Femur (tissue), 1 donor: ENCODE results near the gene MGAT3.

Source experiments
- DNase-seq: peaks from one replicate; pipeline ENCODE4 v3.0.0-alpha.2; 2017

Gene MGAT3

DNA sequence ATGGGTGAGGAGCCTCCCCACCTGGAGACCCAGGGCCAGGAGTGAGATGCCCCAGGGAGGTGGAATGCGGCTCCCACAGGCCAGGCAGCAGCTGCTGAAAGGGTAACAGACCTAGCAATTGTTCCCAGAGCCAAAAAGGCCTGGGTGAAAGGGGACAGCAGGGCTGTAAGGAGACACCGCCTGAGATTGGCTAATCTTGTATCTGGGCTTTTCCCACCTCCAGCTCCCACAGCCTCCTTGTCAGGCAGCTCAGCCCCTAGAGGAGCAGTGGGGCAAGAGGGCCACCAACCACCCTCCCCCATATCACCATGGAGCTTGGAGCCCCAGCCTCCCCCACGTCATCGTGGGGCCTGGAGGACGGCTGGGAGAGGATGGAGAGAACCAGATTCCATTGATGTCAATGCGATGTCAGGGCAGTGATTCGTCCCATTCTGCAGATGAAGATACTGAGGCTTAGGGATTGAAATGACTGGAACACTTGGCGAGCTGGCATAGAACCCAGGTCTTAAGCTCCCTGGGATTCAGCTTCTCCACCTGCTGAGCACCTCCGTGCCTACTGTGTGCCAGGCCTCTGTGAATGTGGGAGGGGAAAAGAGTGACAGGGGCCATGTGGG lies 2.9 kb upstream of the MGAT3 start:
- DNase-seq = no peak

- DNase-seq = no peak
Observed at GRCh38 chr22:39454385-39454871, 2.4 kb upstream of the MGAT3 start.

DNA sequence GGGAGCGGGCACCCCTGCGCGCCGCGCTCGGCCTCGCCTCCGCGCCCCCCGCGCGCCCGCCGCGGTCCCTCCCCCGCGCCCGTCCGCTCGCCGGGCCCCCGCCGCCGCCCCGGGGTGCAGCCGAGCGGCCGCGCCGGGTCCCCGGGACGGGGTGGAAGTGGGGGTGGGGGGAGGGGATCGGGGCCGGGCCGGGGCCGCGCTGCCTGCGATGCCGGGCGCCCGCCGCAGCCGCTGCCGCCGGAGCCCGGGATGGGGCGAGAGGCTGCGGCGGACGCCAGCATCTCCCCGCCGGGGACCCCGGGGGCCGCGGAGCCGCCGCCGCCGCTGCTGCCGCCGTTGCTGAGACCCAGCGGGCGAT lies 365 bp downstream of the MGAT3 start:
- DNase-seq = no peak

DNA sequence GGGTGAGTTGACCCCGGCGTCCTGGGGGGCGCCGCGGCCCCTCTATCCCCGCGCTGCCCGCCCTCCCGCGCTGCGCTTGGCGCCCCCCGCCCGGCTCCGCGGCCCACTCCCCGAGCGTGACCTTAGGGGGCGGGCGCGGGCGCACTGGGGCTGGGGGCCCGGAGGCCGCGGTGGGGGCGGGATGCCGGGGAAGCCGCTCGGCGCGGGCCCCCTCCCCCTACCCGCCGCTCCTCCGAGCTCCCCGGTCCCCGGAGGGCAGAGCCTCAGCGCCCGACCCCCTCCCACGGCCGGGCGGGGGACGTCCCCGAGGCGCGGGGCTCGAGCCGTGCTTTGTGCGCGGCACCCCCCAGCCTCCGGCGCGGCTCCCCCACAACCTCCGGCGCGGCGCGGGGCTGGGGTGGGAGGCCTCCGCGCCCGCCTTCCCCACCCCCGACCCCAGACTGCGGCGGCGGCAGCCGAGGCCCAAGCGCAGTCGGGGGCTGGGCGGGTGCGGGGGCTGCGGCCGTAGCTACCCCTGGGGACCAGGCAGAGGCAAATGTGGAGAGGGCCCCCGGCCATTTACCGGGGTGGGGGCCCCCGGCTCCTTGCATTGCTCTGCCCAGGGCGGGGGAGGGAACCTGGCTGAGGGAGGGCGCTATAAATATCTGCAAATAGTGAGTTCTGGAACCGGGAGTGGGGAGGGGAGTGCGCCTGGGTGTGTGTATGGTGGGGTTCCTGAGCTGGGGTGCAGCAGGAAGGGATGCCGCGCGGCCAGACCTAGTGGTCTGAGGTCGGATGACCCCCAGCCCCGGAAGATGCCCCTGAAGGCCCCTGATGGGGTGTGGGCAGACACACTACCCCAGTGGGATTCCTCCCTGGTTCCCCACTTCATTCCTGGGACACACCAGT lies 988 bp downstream of the MGAT3 start:
- no peak for DNase-seq

- no peak for DNase-seq
Observed at GRCh38 chr22:39458444-39459083, 1.8 kb downstream of the MGAT3 start.

GRCh38 chr22:39459681-39460080 lies 2.9 kb downstream of the MGAT3 start:
- DNase-seq = no peak

DNA sequence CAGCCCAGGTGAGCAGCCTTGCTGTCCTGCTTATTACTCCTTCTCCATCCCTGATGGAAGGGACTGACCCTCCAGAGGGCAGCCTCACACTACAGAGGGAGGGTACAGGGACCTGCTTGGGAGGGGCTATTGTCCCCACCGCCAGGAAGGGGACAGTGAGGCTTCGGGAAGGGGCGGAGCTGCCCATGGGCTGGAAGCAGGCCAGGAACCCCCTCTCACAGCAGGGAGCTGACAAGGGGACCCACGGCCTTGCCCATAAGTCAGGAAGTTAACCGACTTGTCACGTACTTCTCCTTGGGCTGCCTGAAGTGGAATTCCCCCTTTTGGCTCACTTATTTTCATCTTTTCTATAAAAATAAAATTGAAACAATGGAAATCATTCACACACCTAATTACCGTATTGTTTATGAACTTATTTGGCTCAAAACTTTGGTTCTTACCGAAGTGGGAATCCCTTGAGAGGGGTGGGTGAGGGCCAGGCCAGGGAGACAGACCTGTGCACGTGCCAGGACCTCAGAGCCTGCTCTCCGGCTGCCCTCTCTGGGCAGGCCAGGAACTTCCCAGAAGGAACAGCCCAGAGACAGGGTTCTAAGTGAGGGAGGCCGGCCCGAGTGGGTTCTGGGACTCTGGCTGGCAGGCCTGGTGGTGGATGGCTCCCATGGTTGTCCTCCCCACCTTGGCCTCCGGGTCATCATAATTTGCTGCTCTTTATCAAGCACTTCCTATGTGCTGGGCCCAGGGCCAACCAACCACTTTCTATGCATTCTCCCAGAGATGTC lies 5.8 kb downstream of the MGAT3 start:
- DNase-seq = no peak

DNA sequence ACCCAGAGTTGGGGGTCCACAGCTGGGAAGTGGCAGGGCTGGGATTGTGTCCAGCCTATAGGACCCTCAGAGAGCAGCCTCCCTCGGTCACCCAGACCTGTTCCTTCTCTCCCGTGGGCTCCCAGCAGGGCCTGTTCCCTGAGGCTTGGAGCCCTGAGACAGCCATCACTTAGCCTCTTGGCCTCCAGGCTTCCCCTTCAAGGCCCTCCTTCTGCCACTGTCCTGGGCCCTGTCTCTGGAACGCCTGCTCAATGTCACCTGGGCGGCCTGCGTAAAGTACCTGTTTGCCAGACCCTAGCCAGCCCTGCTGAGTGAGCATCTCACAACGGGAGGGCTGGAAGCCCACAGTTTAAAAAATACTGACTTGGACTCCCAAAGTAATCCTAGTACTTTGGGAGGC lies 6.5 kb downstream of the MGAT3 start:
- no peak for DNase-seq

GRCh38 chr22:39463931-39464390 lies 7.1 kb downstream of the MGAT3 start:
- no peak for DNase-seq

DNA sequence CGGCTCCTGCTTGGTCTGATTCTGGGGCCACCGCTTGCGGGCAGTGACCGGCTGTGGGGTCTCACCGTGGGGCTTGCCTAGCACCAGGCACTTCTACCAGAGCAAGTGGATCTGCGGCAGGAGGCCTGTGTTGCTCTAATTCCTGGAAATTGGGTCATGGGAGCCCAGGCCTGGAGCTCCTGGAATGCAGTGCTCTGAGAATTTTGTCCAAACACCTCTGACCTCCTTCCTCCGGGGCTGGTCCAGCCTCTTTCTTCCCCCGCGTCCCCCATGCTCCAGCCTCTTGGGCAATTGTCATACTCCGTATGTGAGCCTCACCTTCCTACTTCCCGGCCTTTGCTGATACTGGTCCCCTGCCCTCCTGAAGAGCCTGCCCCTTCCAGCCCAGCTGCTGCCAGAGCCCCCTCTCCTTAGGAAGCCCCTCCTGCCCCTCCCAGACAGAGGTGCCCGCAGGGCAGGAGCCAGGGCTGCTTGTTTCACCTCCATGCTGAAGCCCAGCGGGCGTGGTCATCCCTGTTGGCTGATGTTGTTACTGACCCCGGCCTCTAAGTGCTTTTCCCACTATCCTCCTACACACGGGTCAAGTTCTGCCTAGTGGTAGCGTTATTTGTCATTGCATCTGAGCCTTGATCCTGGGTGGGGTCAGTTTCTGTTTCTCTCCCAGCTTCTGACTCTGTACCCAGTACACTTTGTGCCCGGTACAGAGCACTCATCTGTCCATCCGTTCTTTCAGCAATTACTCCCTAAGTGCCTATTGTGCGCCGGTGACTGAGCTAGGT lies 9.6 kb downstream of the MGAT3 start:
- no peak for DNase-seq

- no peak for DNase-seq
Observed at GRCh38 chr22:39467390-39467895, 10.6 kb downstream of the MGAT3 start.

GRCh38 chr22:39468487-39469325 lies 11.9 kb downstream of the MGAT3 start:
- DNase-seq = no peak

DNA sequence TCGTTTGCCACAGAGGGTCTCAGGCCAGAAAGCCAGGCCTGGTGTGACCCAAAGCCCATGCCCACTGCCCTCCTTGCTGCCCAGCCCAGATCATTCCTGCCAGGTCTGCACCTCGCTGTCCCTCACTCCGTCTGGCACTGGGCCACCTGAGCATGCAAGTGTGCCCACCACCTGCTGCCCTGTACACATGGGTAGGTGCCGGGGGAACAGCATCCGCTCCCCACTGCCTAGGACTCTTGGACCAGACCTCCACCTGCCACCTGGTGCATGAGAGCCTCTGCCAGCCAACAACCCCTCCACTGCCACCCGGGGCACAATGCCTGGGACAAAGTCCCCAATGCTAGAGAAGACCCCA lies 12.5 kb downstream of the MGAT3 start:
- no peak for DNase-seq

DNA sequence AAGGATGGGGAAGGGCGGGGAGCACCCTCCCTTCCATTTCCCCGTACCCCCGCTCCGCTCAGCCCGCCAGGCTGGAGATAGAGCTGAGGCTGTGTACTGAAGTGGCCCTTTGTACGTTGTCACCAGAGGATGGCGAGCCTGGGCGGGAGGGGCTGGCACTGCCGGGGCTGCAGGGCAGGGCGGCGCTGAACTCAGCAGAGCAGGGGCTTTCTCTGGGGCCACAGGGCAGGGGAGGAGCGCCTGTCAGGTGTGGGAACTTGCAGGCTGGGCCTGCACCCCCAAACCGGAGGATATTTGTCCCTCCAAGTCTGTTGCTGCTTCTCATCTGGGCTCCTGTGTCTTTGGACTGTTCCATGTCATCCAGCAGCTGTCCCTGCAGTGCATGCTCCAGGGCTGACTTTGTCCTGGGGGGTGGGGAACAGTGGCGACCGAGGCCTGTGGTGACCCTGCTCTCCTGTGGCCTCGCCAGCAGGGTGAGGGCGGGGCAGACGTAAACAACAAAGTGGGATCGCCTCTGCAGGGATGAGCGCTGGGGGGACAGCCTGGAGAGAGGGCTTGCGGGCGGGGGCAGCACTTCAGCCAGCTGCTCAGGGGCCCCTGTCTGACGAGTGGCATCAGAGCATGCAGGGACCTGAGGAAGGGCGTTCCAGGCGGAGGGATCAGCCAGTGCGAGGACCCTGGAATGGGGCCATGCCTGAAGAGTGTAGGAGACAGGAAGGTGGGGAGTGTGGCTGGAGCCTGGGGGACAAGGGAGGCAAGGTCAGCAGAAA lies 13.1 kb downstream of the MGAT3 start:
- no peak for DNase-seq

GRCh38 chr22:39470451-39471291 lies 13.9 kb downstream of the MGAT3 start:
- no peak for DNase-seq

- no peak for DNase-seq
Observed at GRCh38 chr22:39471381-39472141, 14.7 kb downstream of the MGAT3 start.

DNA sequence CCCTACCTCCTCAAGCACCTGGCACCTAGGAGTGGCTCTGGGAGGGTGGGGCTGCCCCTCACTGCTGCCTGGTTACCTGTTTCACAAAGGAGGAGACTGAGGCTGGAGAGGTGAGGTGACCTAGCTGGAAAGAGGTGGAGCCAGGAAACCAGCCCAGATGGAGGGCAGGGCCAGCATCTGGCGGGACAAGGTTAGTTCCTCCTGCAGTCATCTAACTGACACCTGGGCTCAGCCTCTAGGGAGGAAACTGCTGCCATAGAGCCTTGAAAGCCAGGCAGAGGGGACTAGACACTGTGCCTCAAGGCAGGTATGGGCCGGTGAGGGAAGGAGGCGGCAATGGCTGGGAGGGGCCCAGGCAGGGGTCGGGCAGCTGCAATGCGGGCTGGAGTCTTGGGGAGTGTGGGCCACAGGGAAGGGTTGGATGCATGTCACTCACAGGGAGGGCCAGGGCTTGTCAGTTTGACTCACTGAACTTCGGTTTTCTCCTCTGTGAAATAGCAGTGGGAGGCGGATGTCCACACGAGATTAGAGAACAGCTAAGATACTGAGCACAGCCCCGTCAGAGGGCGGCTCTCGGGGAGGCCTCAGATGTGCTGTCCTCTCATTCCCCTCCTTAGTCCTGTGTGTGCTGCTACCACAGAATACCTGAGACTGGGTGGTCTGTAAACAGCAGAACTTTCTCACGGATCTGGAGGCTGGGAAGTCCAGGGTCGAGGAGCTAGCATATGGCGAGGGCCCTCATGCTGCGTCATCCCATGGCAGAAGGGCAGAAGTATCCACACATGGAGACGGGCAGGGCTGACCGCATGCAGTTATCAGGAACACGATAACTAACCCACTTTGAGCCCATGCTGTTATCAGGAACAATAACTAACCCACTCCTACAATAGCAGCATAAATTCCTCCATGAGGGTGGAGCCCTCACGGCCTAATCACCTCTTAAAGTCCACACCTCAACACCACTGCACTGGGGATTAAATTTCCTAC lies 16.1 kb downstream of the MGAT3 start:
- no peak for DNase-seq
